ENCODE measurements around the gene MAGI3.

The MAGI3 gene

DNA sequence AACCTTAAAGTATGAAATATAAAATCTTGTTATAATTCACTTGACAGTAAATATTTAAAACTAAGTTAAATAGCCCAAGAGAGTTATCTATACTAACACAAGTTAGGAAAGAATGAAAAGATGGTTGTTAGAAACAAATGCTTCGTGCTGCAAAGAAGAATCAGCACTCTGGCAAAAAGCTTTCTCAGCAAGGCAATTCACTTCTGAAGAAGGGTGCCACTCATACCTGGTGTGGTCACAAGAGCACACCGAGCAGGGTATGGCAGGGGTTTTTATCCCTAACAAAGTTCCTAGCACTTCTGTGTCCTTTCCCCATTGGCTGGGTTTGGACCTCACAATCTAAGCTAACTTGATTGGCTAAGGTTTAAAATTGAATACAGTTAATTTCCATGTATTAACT, 121.0 kb downstream of the MAGI3 start:
- H4K20me1 ChIP-seq (ENCODE audit: insufficient read depth, low read length, poor library complexity, severe bottlenecking) = no peaks in the 10 kb centered on the region
- no peaks in the 10 kb centered on the region for H3K9me2 ChIP-seq (replicated peaks; ENCODE audit: low read depth, low read length)
- no peaks in the 10 kb centered on the region for H3F3A ChIP-seq (ENCODE audit: low read depth)
- no peak overlapping the region for H2AFZ ChIP-seq (ENCODE audit: low read length)
- H3K9me3 ChIP-seq (ENCODE audit: insufficient read depth, low read depth, low read length) = no peaks in the 10 kb centered on the region; the same call in 1 of the 2 replicates
- H3K4me2 ChIP-seq (ENCODE audit: low read depth, low read length, poor library complexity, severe bottlenecking) = no peak overlapping the region
- H3K79me2 ChIP-seq (ENCODE audit: insufficient read depth, low read length) = no peaks in the 10 kb centered on the region
- H3K4me1 ChIP-seq (ENCODE audit: insufficient read depth, low read length, poor library complexity, severe bottlenecking) = no peaks in the 10 kb centered on the region
- no peak overlapping the region for H3K9ac ChIP-seq (ENCODE audit: low read depth, low read length, poor library complexity, severe bottlenecking)
- no peak overlapping the region for H3K4me3 ChIP-seq (ENCODE audit: low read length, poor library complexity, severe bottlenecking)
- no peaks in the 10 kb centered on the region for H3K36me3 ChIP-seq (ENCODE audit: insufficient read depth, low read length)
- TF ChIP-seq EZH2phosphoT487 (IDR thresholded peaks at IDR 0.05; ENCODE audit: borderline replicate concordance) = no peak
- TF ChIP-seq, protein P1, sequence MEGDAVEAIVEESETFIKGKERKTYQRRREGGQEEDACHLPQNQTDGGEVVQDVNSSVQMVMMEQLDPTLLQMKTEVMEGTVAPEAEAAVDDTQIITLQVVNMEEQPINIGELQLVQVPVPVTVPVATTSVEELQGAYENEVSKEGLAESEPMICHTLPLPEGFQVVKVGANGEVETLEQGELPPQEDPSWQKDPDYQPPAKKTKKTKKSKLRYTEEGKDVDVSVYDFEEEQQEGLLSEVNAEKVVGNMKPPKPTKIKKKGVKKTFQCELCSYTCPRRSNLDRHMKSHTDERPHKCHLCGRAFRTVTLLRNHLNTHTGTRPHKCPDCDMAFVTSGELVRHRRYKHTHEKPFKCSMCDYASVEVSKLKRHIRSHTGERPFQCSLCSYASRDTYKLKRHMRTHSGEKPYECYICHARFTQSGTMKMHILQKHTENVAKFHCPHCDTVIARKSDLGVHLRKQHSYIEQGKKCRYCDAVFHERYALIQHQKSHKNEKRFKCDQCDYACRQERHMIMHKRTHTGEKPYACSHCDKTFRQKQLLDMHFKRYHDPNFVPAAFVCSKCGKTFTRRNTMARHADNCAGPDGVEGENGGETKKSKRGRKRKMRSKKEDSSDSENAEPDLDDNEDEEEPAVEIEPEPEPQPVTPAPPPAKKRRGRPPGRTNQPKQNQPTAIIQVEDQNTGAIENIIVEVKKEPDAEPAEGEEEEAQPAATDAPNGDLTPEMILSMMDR (conservative IDR thresholded peaks at IDR 0.05; ENCODE audit: low read length) = no peak
- no peaks in the 10 kb centered on the region for H3K27me3 ChIP-seq (ENCODE audit: insufficient read depth, low read length, poor library complexity, severe bottlenecking)

DNA sequence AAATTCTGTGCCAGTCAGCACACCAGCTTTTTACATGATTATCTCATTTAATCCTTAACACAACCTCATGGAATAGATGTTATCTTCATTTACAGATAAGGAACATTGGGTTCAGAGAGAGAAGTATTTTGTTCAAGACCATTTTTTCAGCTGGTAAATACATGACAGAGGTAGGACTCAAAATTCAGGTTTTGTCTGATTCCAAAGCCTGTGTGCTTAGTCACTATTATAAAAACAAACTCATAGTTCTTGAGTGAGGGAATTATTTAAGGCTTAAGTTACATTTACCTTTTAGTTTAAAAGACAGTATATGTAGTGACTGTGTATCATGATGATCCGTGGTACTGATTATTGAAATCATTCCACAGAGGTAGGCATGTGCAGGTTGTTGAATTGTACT, 125.2 kb downstream of the MAGI3 start:
- Histone ChIP-seq H3K4me1 (ENCODE audit: insufficient read depth, low read length, poor library complexity, severe bottlenecking) (peaks cover 8% of the 10 kb centered on the region), H3K36me3 (ENCODE audit: insufficient read depth, low read length) (no peaks in the 10 kb centered on the region), H3K9me2 (replicated peaks; ENCODE audit: low read depth, low read length) (no peaks in the 10 kb centered on the region), H4K20me1 (ENCODE audit: insufficient read depth, low read length, poor library complexity, severe bottlenecking) (no peaks in the 10 kb centered on the region), H3K4me3 (ENCODE audit: low read length, poor library complexity, severe bottlenecking) (no peak overlapping the region), H3K9ac (ENCODE audit: low read depth, low read length, poor library complexity, severe bottlenecking) (no peak overlapping the region), H3K4me2 (ENCODE audit: low read depth, low read length, poor library complexity, severe bottlenecking) (no peak overlapping the region), H3K27me3 (ENCODE audit: insufficient read depth, low read length, poor library complexity, severe bottlenecking) (no peaks in the 10 kb centered on the region), H3F3A (ENCODE audit: low read depth) (no peaks in the 10 kb centered on the region), H2AFZ (ENCODE audit: low read length) (no peak overlapping the region), H3K79me2 (ENCODE audit: insufficient read depth, low read length) (no peaks in the 10 kb centered on the region), H3K9me3 (ENCODE audit: insufficient read depth, low read depth, low read length) (no peaks in the 10 kb centered on the region; the same call in 1 of the 2 replicates)
- TF ChIP-seq, protein P1 (conservative IDR thresholded peaks at IDR 0.05; ENCODE audit: low read length) = no peak
- TF ChIP-seq EZH2phosphoT487 (IDR thresholded peaks at IDR 0.05; ENCODE audit: borderline replicate concordance) = no peak

DNA sequence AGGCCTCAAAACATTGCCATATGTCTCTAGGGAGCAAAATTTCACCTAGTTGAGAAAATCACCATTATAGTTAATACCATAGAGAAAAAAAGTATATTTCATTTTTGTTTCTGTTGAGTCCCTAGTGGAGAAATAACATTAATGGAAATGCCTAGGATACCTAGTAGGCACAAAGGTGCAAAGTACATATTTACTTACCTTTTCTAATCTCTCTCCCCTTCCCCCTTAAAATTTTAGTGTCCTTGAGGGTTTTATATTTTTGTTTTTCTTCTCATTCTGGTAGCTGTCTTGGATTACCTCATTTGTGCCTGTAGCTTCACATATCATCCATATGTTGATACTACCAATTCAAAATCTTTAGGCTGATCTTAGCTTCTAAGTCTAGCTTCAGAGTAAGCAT, 127.0 kb downstream of the MAGI3 start:
- no peaks in the 10 kb centered on the region for H3F3A ChIP-seq (ENCODE audit: low read depth)

More for the DNA sequence above, 127.0 kb downstream of the MAGI3 start:
- H3K36me3 ChIP-seq (ENCODE audit: insufficient read depth, low read length) = no peaks in the 10 kb centered on the region
- no peak overlapping the region for H3K4me3 ChIP-seq (ENCODE audit: low read length, poor library complexity, severe bottlenecking)
- H3K79me2 ChIP-seq (ENCODE audit: insufficient read depth, low read length) = no peaks in the 10 kb centered on the region
- H3K9me3 ChIP-seq (ENCODE audit: insufficient read depth, low read depth, low read length) = no peaks in the 10 kb centered on the region
- H3K9ac ChIP-seq (ENCODE audit: low read depth, low read length, poor library complexity, severe bottlenecking) = no peak overlapping the region
- H3K27me3 ChIP-seq (ENCODE audit: insufficient read depth, low read length, poor library complexity, severe bottlenecking) = no peaks in the 10 kb centered on the region
- TF ChIP-seq, protein P1 (conservative IDR thresholded peaks at IDR 0.05; ENCODE audit: low read length) = no peak
- no peak for TF ChIP-seq EZH2phosphoT487 (IDR thresholded peaks at IDR 0.05; ENCODE audit: borderline replicate concordance)
- H3K9me2 ChIP-seq (replicated peaks; ENCODE audit: low read depth, low read length) = no peaks in the 10 kb centered on the region
- H2AFZ ChIP-seq (ENCODE audit: low read length) = no peak overlapping the region
- H3K4me2 ChIP-seq (ENCODE audit: low read depth, low read length, poor library complexity, severe bottlenecking) = no peak overlapping the region
- H3K4me1 ChIP-seq (ENCODE audit: insufficient read depth, low read length, poor library complexity, severe bottlenecking) = peaks cover 8% of the 10 kb centered on the region
- H4K20me1 ChIP-seq (ENCODE audit: insufficient read depth, low read length, poor library complexity, severe bottlenecking) = no peaks in the 10 kb centered on the region

Measured in Loucy (cell line).